Subcutaneous adipose tissue (tissue), 4 donors: ENCODE results near the gene SERPING1. TPM values are rescaled to one million over a fixed set of nuclear protein-coding genes. Genes with fewer than 3 reads are reported as not detected.

Source experiments
- CTCF ChIP-seq: fragments of 450-650 bp; IDR thresholded peaks from one replicate; pipeline ENCODE4 v1.5.1; 2016; ENCODE audit warnings: low read depth, mild to moderate bottlenecking, control low read depth, antibody characterized with exemption, moderate library complexity
- total RNA-seq, 4 donors: library from RNA; depleted of rRNA; stranded (reverse); fragments of >200 nt; gene quantifications; one replicate each; pipeline ENCODE4 v1.1.0, GENCODE V29; 2016

Gene SERPING1
- total RNA-seq, 4 donors from 2014 or later, result 318 to 653 (median 616) TPM

DNA sequence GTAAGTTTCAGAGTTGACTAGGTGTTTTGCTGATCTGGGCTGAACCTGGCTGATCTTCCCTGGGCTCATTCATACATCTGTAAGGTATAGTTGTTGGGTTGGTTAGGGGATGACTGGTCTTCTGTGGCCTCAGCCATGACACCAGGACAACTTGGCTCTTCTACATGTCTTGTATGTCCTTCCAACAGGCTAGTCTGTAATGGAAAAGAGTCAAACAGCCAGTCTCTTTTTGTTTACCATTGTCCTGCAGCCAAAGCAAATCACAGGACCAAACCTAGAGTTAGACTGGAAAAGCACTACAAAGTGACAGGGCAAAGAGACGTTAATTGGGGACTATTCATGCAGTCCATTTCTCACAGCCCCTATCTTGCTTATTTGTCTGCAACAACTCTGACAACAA lies 17.8 kb downstream of the SERPING1 start:
- TF ChIP-seq CTCF, result no peak

GRCh38 chr11:57616595-57616994 lies 19.1 kb downstream of the SERPING1 start:
- no peak for TF ChIP-seq CTCF

GRCh38 chr11:57618438-57618837 lies 21.0 kb downstream of the SERPING1 start:
- no peak for TF ChIP-seq CTCF

GRCh38 chr11:57619331-57619730 lies 21.8 kb downstream of the SERPING1 start:
- TF ChIP-seq CTCF, result no peak

DNA sequence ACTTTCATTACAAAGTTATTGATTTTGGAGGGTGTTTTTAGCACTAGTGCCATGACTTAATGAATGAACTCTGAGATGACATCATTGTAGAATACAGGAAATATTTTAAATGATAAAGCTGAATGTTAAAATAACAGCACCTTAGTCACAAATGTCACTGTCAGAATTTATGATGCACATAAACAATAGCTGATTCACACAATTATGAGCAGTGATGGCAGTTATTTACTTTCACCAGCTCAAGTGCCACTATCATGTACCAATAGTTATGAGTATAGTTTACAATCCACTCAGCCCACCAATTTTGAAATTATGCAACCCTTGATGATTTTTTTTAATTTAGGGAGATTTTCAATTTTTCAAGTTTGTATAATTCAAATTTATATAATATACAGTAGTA lies 23.0 kb downstream of the SERPING1 start:
- no peak for TF ChIP-seq CTCF

DNA sequence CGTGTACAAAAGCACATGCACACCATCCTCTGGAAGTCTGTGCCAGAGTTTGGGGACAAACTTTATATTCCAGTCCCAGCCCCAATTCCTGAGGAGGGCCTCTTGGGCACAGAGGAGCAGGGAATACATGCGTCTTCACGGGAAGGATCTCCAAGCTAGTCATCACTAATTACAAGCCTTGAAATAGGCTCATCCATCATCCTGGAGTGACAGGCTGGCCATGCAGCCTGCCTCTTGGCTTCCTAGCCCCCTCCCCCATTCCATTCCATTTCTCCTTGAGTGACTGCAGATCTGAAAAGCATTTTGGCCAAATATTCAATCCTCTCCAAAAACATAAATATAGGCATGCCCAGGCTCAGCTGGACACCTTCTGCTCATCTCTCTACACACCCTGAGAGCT lies 24.8 kb downstream of the SERPING1 start:
- TF ChIP-seq CTCF, result no peak

DNA sequence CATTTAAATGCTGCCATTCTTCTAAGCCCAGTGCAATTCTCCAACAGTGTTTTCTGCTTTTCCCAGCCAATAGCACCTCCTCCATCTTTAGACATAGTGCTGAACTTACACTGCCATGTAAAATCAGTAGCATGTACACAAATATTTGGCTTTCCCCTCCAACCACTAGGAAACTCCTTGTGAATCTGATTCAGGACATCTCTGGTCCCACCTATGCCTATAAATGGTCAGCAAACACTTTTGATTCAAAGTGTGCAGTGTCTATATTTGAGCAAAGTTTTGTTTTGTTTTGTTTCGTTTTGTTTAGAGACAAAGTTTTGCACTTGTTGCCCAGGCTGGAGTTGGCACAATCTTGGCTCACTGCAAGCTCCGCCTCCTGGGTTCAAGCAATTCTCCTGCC lies 27.4 kb downstream of the SERPING1 start:
- TF ChIP-seq CTCF, result no peak

DNA sequence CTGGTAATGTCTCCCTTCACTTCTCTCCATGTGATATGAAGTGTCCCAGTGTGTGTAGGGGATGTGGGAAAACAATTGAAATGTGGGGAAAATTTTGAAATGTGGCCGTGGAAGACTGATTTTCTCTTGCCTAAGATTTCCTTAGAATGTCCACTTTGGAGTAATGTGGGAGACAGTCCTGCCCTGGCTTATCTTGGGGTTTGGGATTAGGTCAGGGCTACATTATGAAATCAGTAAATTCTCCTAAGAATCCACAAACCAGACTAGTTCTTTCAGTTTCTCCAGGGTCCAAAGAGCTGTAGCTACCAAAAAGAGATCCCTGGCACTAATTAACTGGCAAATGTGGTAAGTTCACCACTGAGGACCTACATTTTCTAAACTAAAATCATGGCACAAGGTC lies 29.4 kb downstream of the SERPING1 start:
- no peak for TF ChIP-seq CTCF
